GM19035 (cell line): Measurements from ENCODE around the gene MAFG.

ENCODE experiments used
- ATAC-seq: cut with Tn5 transposase; IDR thresholded peaks from one replicate; pipeline ENCODE4 v1.9.1; 2021; ENCODE audit not compliant: unreplicated experiment

The MAFG gene

DNA sequence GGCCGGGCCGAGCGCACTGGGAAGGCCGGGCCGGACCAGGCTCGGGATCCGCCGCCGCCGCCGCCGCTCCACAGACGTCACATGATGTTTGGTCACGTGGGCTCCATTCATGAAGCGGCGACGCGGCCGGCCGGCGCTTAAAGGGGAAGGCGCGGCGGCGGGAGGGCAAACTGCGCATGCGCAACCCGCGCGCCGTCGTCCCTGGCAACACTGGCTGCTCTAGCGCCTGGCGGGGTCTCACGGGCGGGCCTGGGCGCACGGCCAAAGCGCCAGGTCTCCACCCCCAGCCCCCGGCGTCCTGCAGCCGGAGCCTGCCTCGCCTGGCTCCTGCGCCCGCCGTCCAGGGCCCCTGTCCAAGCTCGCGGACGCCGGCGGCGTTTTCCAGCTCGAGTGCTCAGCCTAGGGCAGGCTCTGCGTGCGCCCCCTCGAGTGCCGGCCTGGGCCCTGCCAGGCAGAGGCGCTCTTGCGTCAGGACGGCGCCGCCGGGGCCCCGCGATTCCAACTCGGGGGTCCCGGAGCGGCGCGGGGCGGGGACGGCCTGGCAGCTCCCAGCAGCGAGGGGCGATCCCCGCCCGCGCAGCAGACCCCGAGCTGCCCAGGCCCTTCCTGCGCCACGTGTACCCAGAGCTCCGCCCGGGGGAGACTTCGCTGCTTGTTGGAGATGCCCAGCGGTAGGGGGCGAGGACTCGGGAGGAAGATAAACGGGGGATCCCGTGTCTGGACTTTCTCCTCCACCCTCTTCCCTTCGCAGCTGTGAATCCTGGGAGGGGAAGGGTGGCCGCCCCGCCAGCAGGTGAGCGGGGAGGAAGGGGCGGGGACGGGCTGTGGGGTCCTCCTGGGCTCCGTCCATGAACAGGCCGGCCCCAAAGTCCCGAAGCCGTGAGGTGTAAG is at the start of gene MAFG:
TSS of gene MAFG (minus strand) at position 83 of the 891 bp plus-strand sequence. CDS start 4,550 bp downstream, outside the sequence.
- peak; percentile 64 for ATAC-seq

DNA sequence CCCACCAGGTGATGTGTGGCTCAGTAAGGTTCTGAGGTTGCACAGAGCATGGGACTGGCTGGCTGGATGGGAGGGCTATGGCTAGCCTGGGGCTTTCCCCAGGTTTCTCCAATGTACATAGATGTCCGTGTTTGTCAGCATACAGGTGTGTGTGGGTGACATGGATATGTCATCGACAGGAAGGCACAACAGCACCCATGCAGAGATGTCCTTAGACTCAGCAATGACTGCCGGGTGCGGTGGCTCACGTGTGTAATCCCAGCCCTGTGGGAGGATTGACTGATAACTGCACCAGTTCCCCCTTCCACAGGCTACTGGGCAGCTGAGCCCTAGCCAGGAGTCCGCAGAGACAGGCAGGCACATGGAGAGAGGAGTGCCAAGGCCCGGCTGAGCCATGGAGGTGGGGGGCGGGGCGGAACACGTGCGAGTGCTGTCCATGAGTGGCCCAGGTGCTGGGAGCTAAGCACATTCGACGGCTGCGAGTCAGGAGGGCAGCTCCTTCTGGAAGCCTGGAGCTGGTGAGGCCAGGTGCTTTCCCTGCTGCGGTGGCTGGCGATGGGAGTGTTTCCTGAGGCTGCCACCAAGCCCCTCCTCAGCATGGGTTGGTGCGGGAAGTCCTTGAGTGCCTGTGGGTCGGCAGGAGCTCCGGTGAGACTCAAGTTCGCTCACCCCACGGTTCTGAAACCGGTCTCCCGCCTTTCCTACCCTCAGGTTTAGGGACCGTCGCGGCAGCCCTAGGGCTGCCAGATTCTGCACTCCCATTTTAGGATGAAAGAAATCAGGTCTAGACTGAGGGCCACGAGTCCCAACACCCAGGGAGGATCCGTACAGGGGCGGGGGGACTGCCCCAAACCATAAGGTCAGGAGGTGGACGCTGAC is 49.0 kb upstream of the MAFG start:
- peak; percentile 15 for ATAC-seq

- no peak for ATAC-seq
Observed at GRCh38 chr17:81973432-81973831, 45.9 kb upstream of the MAFG start.

- ATAC-seq: no peak
Observed at GRCh38 chr17:81968850-81969812, 41.6 kb upstream of the MAFG start.

DNA sequence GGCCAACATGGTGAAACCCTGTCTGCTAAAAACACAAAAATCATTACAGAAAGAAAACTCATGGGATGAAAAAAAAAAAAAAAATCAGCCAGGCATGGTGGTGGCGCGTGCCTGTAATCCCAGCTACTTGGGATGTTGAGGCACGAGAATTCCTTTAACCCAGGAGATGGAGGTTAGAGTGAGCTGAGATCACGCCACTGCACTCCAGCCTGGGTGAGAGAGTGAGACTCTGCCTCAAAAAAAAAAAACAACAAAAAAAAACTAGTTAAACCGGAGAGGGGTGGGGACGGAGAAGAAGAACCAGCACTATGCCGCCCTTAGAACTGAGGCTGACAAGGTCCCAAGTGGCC is 40.8 kb upstream of the MAFG start:
- ATAC-seq: no peak

GRCh38 chr17:81967533-81968395 is 40.2 kb upstream of the MAFG start:
- ATAC-seq: peak; percentile 60

GRCh38 chr17:81967244-81967532 is 39.7 kb upstream of the MAFG start:
- ATAC-seq: no peak

DNA sequence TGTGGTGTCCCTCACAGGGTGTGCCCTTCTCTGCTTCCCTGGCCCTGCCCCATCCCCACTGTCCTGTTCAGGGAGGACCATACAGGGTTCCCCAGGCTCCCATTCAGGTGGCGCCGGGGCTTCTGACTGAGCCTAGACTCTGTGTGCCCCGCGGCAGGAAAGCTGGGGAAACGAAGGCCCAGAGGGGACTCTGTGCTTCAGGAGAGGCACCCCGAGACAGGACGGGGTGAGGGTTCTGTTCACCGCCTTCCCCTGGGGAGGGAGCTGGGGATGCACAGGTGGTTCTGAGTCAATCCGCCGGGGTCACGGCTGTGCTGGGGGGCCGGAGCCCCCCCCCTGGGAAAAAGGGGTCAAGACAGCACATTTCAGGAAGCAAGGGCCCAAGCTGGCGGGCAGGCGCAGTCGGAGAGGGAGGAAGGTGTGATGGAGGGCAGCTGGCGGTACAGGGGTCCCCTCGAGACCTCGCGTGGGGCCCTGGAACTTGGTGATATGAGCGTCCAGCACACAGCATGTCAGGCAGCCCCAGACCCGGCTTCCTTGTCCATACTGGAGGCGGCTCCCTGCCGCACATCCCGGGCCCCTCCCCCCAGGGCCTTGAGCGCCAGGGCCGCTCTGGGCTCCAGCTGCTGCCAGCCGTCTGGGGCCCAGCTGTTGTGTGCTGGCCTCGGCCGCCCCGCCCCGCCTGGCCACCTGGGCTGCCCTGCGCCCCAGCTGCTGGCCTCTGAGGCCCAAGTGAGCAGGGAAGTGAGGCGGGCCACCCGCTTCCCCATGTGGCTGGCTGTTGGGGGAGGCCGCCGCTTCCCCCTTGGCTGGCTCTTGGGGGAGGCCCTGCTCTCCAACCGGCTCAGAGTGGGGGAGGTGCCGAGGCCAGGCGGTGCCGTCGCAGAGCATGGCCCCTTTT is 39.1 kb upstream of the MAFG start:
- ATAC-seq: no peak

GRCh38 chr17:81964081-81964849 is 36.7 kb upstream of the MAFG start:
- no peak for ATAC-seq

GRCh38 chr17:81962499-81963441 is 35.2 kb upstream of the MAFG start:
- ATAC-seq: no peak

DNA sequence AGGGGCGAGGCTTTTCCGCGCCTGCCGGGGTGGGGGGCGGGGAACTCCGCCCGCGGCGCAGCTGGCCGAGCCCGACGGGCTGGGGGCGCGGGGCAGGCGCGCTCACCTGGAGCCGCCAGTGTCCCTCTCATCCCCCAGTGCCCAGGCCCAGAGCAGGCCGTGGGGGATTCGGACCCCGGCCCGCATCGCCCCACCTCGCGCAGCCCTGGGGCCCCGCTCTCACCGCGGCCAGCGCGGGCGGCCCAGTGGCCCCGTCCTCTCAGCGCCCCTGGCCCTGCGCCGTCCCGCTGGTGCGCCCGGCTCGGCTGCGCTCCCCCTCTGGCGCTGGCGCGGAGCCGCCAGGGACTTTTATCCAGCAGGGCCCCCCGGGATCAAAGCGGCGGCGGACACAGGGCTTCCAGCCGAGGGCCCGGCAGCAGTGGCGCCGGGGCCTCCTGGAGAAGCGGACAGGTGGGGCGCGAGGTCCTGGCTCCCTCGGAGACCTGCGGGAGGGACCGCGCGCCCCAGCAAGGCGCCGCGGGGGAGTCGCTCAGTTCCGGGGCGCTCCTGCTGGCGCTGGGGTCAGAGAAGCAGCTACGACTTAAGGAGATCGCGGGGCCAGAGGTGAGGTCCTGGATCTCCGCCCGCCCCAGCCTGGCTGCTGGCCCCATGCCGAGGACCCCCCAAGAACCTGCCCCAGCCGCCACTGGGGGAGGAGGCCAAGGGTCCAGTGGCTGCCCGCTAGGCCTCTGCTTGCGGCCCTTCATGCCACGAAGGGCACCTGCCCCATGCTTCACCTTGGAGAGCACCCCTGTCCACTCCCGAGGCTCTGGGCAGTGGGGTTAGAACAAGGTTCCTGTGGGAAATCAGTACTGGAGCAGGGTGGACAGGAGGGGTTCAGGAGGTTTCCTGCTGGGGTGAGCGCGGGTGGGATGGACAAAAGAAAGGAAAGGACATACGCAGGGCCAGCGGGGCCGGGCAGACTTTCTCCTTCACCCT is 34.3 kb upstream of the MAFG start:
- no peak for ATAC-seq

- no peak for ATAC-seq
Observed at GRCh38 chr17:81961087-81961511, 33.6 kb upstream of the MAFG start, which contains the start of gene NOTUM. Gene NOTUM (minus strand): TSS chr17:81961187. CDS start chr17:81960909, 278 bp downstream.

GRCh38 chr17:81960130-81960958 is 32.8 kb upstream of the MAFG start:
- ATAC-seq: no peak

- ATAC-seq: no peak
Observed at GRCh38 chr17:81959362-81960129, 32.0 kb upstream of the MAFG start.
